ENCODE data around the gene STAT6. TPM values are rescaled to one million over a fixed set of nuclear protein-coding genes. Genes with fewer than 3 reads are reported as not detected.

Gene STAT6
- total and polyA plus RNA-seq, 2 of the 8 experiments (the other 6 are each of a cell fraction or from before 2014, with no cell fraction given) = 32.9 to 38.7 TPM

GRCh38 chr12:57160741-57161140 lies 49.6 kb upstream of the STAT6 start (continued):
- TF ChIP-seq POU5F1 (IDR thresholded peaks at IDR 0.05; ENCODE audit: low read depth, low read length) (no peak), CREB1 (IDR thresholded peaks at IDR 0.05) (no peak), SIN3A (conservative IDR thresholded peaks at IDR 0.05 in 1 of 2, IDR thresholded peaks at IDR 0.05 in 1 of 2; ENCODE audit: low read depth in 1 of 2, low read length in 2 of 2) (no peak), SIX5 (IDR thresholded peaks at IDR 0.05; ENCODE audit: low read depth, low read length) (no peak), CHD1 (IDR thresholded peaks at IDR 0.05; ENCODE audit: low read depth, low read length) (no peak), SP4 (IDR thresholded peaks at IDR 0.05; ENCODE audit: low read length) (no peak), BRCA1 (IDR thresholded peaks at IDR 0.05; ENCODE audit: low read depth, low read length) (no peak), ASH2L (IDR thresholded peaks at IDR 0.05; ENCODE audit: low read length) (no peak), GABPA (IDR thresholded peaks at IDR 0.05; ENCODE audit: borderline replicate concordance, insufficient read depth, low read length) (no peak)
- TF ChIP-seq, protein P1, sequence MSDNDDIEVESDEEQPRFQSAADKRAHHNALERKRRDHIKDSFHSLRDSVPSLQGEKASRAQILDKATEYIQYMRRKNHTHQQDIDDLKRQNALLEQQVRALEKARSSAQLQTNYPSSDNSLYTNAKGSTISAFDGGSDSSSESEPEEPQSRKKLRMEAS (IDR thresholded peaks at IDR 0.05) = no peak

Measured in H1 (cell line).